ENCODE data around the gene PAQR5.
"Not testable (repeated sequence)": the region's sequence is repeated elsewhere in the genome, so short reads cannot be mapped to it uniquely, and the experiment has no call there.

PAQR5 gene

DNA sequence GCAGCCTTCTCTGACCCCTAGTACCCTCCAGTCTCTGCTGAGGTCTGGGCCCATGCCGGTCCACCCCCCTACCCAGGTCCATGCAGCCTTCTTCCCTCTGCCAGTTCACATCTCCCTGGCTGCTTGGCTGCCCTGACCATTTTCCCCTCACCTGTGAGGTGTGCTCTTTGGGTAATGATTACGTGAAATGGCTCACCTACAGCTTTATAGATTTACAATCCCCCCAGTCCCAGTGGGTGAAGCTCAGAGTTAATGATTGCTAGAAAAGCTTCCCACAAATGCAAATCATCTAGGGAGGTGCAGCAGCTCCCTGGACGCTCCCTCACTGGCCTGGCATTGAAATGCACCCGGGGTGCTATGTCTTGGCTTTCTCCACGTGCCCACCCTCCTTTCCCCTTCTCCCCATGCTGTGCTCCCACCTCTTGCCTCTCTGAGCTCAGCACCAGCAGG is 18.7 kb downstream of the PAQR5 start:
- no peak for DNase-seq

DNA sequence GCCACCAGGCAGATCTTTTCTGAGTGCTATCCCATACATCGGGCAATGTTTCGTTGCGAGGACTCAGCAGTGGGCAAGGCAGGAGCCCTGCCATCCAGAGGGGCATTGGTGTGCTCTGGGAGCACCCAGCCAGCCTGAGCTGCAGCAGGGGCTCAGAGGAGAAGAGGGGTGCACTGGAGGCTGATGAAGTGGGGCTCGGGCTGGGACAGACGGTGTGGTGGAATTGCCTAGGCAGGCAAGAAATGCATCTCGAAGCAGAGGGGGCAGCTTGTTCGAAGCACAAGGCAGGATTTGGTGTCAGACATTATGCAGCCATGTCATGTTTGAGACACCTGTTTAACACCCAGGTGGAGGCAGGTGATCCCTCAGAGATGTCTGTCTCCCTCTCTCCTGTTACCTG is 19.3 kb downstream of the PAQR5 start:
- DNase-seq: no peak

DNA sequence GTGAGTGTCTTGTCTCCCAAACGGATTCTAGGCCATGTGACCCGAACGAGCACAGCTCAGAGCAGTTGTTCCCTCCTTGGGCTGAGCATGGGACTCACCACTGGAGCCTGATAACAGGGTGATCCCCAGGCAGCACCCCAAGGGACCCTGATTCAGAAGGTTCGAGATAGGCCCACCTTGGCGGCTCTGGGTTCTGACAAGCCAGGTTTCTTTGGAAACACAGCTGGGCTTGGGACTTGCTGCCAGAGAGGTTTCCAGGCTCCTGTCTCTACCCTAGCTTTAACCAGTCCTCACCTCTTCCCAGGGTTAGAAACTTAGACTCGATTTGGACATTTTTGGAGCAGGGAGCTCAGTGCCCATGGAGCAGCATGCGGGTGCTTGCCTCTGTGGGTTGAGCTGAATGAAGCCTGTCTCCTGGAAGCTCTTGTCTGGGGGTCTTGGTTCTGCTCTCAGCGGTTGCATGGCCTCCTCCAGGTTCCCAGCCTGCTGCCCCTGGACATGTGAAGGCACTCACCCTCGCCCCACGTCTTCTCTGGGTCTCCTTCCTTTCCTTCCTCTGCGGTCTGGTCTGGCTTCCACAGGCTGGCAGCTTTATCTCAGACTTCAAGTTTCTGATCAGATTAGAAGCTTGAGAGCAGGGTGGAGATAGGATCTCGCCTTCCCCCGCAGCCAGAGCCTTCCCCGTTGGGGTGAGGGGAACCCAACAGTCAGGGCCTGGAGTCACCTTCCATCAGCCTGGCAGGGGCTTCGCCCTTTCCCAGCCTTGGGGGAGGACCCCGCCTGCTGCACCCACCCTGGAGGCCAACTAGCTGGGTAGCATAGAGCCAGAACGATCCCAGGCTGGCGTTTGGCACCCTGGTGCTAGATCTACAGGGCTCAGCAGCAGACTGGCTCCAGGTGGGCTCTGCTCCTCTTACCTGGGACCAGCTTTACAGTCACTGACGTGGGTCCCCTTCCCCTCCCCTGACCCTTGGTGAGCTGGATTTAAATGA is 21.0 kb downstream of the PAQR5 start:
- no peak for DNase-seq

DNA sequence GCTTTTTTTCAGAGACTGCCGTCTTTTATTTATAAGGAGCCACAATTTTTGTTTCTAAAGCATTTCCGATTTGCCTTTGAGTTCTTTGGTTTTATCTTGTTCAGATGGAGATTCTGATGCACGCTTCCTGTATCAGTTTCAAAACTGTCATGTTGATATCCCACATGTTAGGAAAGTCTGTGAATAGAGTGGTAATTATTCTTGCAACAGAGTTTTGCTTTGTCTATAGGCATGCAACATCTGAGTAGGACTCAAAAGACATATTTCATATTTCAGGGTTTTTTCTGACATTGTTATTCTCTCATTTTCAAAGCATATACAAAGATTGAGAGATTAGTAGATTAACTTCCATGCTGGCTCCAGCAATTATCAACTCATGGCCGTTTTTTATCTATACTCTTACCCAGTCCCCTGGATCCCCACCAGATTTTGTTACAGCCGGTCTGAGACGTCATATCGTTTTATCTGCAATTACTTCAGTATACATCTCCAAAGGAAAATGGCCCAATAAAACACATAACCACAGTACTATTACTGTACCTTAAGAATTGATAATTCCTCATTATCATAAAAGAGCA is 22.4 kb downstream of the PAQR5 start:
- DNase-seq: no peak

DNA sequence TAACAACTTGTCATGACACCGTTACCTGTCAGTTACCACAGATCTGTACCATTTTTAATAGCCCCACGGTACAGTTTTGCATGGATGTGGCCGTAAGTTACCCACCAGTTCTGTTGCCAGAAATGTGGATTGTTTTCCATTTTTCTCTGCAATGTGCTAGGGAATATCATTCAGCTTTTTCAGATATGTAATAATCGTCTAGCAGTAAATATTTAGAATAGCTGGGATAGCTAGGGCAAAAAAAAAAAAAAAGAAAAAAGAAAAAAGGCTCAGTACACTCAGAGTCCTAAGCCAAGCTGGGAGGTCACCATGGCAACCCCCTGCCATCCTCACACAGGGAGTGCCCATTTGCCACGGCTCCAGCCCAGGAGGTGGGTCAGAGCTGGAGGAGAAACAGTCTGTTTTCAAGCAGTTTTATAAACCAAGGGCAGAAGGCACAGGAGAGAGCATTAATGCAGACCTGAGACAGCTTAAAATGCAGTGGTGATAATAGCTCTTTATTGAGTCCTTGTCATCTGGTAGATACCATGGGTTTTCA is 25.2 kb downstream of the PAQR5 start:
- peak; percentile 5 to 79 (median 62) for DNase-seq

DNA sequence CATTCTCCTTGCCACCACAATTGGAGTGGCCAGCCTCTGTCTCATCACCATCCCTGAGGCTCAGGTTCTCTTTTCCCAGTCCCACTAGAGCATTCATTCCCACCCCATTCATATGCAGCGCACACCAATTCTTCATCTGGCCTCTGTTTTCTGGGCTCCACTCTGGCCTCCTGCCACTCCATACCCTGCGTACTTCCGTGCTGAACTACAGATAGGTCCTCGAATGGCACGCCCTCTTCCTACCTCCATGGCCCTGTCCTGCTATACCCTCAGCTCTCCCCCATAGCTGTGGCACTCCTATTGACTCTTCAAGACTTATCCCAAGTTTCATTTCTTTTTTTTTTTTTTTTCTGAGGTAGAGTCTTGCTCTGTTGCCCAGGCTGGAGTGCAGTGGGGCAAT is 25.9 kb downstream of the PAQR5 start:
- no peak for DNase-seq

DNA sequence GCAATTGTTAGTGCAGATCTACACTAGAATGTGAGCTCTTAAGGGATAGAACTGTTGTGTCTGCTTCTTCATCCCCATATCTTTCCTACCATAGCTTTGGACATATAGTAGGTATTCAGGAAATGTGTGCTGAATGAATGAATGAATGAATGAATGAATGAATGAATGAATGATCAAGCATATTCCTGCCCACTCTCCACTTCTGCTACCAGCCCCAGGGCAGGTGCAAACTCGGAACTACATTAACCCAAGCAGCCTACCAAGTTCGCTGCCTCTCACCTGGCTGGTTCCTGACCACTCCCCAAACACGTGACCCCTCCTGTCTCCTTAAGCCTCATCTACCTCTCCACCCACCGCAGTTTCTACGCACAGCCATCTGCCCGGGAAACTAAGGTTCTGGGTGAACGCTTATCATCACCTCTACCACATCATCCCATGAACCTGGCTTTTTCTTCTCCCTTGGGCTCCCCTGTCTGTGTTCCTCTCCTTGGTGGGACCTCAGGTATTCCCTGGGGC is 26.8 kb downstream of the PAQR5 start:
- DNase-seq: peak in 1 of 3 experiments; percentile 17

DNA sequence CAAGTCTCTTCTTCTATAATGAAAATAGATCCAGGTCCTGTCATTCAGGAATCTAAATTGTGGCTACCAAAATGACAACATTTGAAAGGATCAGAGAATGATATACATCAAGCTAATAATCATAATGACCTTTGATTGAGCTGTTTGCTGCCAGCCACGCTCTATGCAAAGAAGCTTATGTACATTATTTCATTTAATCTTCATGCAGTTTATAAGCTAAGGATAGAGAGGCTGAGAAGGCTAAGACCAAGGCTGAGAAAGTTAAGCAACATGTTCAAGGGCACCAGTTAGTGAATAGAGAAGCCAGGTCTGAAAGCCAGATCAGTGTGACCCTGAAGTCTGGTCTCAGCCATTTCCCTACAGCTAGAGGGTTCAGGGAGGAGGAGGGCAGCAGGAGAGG is 29.4 kb downstream of the PAQR5 start:
- no peak for DNase-seq

DNA sequence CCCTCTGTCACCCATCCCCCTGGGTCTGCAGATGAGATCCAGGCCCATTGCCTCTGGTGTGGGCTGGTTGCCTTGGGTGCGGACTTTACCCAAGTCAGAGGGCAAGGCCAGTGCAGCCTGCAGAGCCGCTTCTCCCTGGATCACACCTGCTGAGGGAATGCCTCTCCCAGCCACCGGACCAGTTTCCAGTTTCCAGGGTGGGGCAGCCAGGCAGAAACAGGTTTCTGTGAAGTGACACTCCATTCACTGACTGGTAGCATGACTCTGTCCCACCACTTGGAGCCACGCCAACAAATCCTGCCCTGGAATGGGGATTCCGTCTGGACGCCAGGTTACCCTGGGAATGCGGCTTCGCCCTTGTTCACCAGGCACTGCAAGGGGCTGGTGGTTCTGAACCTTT is 30.0 kb downstream of the PAQR5 start:
- DNase-seq: peak in 2 of 3 experiments; percentile 6 to 11

DNA sequence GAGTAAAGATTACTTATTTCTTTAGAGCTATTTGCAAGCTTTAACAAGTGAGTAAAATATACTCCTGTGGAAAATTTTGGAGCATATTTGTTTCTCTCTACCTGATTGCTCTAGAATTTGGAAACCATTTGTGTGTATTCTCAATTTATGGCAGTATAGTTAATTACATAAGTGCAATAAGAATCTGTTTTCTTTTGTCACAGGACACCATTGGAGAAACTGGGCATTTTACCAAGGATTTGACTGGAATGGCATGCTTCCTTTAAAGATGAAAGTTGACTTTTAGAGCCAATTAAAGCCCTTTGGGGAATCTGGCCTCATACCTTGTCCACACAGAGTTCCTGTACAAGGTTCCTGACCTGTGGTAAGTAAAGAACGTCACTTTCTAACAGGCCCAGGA is 38.4 kb downstream of the PAQR5 start:
- no peak for DNase-seq

DNA sequence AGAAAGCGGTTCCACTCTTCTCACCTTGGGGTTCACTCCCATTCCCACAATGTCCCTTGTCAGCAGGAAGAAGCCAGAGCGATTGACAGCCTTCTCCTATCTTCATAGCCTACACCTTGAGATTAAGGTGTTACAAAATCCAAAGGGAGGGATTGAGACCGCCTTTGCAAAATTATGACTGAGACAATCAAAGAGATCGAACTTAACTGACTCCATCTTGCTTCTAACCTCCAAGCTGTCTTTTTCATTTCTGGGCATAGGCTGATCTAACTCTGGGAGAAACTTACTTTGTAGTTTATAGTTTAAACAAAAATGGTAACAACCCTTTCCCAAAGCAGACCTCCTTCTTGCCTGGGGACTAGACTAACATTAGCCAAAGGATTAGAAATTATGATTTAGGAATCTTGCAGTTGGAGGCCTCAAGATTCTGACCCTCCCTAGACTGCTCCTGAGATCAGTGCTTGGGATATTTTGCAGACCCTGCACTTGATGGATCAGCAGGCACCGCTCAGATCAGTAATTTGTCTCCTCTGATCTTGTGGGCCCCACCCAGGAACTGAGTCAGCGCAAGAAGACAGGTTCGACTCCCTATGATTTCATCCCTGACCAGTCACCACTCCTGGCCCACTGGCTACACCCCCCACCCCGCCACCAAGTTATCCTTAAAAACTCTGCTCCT is 40.0 kb downstream of the PAQR5 start:
- DNase-seq: no peak

DNA sequence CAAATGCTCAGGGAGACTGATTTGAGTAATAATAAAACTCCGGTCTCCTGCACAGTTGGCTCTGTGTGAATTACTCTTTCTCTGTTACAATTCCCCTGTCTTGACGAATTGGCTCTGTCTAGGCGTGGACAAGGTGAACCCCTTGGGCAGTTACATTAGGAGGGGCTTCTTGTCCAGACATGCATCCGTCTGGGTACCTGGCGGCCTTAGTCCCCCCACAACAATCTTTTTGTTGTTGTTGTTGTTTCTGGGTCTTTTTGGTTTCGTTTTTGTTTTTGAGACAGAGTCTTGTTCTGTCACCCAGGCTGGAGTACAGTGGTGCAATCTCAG is 40.5 kb downstream of the PAQR5 start:
- not testable (repeated sequence) for DNase-seq

DNA sequence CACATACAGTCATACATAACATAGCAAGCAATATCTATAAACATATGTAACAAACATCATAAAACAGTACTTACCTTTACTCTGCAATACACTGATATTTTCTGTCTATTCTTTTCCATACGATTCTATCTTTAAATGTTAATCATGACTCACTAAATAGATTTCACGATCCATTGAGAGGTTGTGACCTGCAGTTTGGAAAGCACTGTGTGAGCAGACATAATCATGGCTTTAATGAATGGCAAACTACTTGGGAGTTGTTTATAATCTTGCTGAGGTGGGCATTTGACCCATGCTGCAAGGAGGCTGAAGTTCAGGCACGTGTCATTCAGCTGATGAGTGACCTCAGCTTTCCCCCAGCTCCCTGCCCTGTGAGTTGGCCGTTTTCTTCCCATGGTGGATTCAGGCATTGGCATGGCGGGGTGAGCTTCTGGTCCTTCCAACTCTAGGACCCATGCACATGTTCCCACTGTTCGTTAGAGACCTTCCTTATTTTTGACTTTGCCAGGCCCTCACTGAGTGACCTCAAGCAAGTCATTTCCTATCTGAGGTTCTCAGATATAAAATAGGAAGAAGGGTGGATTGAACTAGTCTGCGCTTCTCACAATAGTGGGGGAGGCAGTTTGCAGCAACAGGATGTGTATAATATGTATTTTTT is 41.7 kb downstream of the PAQR5 start:
- DNase-seq: no peak

DNA sequence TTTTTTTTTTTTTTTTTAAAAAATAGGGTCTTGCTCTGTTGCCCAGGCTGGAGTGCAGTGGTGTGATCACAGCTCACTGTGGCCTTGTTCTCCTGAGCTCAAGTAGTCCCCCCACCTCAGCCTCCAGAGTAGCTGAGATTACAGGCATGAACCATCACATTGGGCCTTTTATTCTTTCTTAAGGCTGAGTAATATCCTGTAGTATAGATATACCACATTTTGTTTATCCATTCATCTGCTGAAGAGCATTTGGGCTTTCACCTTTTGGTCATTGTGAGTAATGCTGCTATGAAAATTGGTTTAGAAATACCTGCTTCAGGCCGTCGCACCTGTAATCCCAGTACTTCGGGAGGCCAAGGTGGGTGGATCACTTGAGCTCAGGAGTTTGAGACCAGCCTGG is 42.6 kb downstream of the PAQR5 start:
- DNase-seq: no peak

DNA sequence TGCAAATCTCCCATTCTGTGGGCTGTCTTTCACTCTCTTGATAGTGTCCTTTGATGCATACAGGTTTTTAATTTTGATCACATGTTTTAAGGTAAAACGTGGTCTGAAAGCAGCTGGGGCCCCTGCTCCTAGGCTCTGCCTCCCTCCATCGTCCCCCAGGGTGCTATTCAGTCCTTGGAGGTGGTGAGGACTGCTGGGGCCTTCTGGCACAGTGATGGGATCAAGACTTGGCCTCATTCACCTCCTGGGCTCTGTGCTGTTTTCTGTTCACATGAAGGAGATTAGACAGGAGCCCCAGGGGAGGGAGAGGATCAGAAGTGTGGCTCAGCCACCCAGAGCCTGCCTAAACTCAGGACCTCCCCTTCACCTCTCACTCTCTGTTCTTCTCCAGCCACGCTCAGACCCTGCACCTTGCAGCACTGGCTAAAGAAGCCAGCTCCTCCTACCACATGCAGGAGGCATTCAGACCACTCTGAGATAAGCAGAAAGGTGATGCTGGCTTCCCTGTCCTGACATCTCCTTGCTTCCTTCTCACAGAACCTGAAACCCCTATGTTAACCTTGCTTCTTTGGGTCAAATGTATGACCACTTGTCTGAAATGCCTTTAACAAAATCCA is 43.9 kb downstream of the PAQR5 start:
- DNase-seq: no peak

DNA sequence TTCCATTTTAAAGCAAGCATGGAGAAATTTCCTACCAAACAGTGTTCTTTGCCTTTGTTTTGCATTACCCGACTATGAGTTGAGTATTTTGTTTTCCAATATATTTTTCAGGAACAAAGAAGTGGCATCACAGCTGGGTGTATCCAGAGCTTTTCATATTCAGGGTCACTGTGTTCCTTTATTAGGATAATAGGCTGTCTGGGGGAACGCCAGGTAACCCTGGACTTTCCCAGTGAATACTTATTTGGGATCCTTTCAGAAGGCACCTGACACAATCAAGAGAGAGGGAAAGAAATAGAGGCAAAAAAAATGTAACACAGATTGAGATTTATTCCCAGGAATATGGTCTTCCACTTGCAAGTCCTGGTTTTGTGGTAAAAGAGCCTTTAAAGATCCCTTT is 44.4 kb downstream of the PAQR5 start:
- DNase-seq: no peak

DNA sequence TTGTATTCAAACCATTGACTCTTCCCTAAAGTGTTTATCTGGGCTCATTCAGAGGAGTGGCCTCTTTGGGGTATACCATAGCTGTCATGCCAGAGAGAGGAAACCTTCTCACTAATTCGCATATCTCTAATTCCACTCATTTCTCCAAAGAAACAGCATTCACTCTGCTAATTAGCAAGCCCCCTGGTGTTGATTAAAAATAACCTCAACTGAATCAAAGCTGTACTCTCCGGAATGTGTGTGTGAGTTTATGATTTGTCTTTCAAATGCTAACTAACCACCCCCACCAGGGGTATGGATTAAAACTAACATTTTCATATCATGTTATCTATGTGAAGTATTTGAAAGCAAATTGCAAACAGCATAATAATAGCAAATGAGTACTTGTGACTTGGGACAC is 45.5 kb downstream of the PAQR5 start:
- peak in 1 of 3 experiments; percentile 25 for DNase-seq

DNA sequence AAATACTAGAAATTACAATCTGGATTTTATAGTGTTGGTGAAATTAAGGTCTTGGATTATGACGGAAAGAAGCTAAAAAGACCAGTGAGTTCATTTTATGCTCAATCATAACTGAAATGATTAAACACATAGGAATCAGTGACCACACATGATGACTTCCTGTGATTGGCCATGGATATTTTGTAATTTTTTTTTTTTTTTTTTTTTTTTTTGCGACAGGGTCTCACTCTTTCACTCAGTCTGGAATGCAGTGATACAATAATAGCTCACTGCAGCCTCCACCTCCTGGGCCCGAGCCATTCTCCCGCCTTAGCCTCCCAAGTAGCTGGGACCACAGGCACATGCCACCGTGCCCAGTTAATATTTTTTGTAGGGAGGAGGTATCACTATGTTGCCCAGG is 47.4 kb downstream of the PAQR5 start:
- no peak for DNase-seq

DNA sequence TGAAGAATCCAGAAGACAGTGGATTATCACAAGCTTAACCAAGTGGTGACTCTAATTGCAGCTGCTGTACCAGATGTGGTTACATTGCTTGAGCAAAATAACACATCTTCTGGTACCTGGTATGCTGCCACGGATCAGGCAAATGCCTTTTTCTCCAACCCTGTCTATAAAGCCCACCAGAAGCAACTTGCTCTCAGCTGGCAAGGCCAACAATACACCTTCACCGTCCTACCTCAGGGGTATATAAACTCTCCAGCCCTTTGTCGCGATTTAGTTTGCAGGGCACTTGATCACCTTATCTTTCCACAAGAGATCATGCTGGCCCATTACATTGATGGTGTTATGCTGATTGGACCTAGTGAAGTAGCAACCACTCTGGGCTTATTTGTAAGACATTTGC is 52.6 kb downstream of the PAQR5 start:
- no peak for DNase-seq

DNA sequence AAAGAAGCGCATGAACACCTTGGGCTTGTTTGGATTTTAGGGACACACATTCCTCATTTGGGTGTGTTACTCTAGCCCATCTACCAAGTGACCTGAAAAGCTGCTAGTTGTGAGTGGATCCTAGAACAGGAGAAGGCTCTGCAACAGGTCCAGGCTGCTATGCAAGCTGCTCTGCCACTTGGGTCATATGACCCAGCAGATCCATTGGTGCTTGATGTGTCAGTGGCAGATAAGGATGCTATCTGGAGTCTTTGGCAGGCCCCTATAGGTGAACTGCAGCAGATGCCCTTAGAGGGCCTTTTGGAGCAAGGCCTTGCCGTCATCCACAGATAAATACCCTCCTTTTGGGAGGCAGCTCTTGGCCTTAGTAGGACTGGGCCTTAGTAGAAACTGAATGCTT is 53.2 kb downstream of the PAQR5 start:
- no peak for DNase-seq

DNA sequence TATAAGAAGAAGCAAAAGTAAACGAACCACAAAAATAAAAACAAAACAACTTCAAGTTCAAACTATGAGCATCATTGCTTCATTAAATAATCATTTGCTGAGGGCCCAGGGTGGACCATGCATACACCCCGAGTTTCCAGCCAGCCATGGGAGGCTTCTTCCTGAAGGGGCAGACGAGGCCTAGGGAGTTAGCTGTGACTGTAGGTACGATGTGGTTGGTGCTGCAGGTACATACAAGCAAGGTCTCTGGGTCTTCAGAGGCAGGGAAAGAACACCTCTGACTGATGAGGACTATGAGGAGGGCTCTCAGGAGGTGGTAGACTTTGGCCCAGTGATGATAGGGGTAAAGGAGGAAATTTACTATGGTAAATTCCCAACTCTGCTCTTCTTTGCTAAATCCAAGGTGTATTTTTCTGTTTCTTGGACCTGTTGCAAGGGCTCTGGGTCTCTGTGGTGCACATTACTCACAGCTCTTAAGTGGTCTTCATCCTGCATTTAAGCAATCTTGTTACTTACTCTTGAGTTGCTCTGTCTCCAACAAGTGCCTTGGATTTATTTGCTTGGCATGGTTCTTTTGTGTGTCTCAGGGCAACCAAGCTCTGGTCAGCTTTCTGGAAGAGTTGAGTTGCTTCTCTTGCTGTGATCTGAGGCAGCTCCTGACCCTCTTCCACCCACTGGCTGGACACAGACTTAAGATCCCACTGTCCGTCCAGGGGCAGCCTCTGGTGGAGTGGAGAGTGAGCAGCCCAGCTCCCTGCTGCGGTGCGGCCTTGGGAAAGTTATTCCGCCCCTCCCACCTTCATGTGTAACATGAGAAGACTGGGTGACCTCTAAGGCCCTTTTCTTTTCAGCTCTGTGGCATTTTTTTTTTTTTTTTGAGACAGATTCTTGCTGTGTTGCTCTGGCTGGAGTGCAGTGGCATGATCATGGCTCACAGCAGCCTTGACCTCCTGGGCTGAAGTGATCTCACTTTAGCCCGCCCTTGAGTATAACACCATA is 59.4 kb downstream of the PAQR5 start:
- DNase-seq: no peak
